GM12891 (cell line): Measurements from ENCODE around the gene DOK3.

ENCODE experiments used
- POLR2A ChIP-seq: IDR thresholded peaks from 2 replicates; pipeline ENCODE4 v1.6.1; 2011; ENCODE audit warnings: low read depth, low read length, control low read depth
- TAF1 ChIP-seq: IDR thresholded peaks from 2 replicates; pipeline ENCODE4 v1.6.1; 2011; ENCODE audit warnings: low read depth, low read length, control low read depth

DNA sequence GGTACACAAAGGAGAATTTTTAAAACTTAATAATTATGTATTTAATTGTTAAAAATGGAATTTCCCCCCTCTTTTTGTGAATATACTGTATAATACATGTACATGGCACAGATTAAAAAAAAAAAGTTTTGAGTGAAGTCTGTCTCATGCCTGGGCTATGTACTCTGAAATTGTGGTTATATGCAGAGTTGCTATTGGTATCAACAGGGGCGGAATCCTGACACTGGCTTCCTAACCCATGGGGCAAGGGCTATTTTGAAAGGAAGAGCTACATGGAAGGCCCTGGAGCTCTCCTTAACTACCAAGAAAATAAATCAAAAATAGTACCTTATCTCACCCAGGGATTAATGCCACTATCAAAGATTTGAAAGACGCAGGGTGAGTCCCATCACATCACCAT is 45.6 kb upstream of the DOK3 start:
- TF ChIP-seq POLR2A (no peak), TAF1 (no peak)
